ENCODE results near the gene EXOSC3.
"Not testable (repeated sequence)": the region's sequence is repeated elsewhere in the genome, so short reads cannot be mapped to it uniquely, and the experiment has no call there.

EXOSC3 gene

DNA sequence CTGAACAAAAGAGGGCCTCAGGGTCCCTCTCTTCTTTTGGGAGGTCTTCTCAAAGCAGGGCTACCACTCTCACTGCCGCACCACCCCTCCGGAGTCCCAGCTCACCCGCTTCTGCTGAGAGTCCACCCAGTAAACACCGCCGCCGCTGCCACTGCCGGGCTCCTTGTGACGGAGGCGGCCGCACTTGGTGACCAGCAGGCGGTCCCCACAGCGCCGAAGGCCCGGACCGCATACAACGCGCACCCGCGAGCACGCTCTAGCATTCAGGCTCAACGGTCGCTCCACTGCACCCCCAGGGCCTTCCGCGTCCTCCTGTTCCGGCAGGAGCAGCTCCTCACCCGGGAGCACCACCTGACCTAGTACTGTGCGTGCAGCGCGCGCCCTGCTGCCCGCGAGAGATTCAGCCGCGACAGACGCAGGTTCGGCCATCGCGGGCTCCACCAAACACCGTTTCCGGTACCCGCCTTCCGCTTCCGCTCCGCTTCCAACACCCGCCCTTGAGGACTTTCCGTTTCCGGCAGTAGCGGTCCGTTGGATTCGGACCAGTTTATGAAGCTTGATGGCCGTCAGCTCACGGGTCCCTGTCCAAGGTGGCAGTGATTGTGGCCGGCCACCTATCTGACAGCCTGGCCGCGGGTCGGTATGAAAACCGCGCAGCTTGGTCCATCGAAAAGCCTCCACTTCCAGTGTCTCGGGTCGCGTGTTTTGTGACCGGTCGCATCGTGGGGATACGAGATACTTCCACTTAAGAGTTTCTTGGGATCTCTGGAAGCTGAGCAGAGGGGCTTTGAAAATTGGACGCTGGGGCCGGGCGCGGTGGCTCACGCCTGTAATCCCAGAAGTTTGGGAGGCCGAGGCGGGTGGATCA is at the start of gene EXOSC3:
Gene EXOSC3 (minus strand): TSS at position 449 of the 868 bp plus-strand sequence. CDS start 20 bp downstream, at position 429.
- peak; percentile 66 to 83 for DNase-seq (ENCODE audit: low read depth in 2 of 2)

DNA sequence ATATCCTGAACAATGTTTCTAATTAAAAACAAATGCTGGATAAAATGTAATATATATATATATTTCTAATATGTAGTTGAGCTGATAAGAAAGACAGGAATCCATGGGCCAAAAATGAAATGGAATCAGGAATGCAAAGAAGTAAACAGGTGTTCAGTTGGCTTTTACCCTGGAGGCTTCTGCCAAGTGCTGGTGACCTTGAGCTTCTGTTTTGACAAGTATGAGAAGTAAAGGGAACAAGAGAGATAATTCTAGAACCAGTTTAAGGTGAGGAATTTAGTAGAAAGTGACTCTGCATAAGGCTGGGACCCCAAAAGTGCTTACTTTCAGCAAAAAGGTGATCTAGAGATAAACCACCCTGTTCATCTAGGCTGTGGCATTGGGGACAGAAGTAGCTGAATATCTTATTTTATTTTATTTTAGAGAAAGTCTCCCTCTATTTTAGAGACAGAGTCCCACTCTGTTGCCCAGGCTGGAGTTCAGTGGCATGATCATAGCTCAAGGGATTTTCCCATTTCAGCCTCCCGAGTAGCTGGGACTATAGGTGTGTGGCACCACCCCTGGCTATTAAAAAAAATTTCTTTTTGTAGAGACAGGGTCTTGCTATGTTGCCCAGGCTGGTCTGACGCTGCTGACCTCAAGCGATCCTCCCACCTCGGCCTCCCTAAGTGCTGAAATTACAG is 42.8 kb upstream of the EXOSC3 start:
- no peak for DNase-seq (ENCODE audit: low read depth in 2 of 2)

DNA sequence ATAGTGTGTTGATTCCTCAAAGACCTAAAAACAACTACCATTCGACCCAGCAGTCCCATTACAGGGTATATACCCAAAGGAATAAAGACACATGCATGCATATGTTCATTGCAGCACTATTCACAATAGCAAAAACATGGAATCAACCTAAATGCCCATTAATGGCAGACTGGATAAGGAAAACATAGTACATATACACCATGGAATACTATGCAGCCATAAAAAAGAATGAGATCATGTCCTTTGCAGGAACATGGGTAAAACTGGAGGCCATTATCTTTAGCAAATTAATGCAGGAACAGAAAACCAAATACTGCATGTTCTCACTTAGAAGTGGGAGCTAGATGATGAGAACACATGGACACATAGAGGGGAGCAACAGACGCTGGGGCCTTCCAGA is 40.3 kb upstream of the EXOSC3 start:
- DNase-seq (ENCODE audit: low read depth in 2 of 2): not testable (repeated sequence)

DNA sequence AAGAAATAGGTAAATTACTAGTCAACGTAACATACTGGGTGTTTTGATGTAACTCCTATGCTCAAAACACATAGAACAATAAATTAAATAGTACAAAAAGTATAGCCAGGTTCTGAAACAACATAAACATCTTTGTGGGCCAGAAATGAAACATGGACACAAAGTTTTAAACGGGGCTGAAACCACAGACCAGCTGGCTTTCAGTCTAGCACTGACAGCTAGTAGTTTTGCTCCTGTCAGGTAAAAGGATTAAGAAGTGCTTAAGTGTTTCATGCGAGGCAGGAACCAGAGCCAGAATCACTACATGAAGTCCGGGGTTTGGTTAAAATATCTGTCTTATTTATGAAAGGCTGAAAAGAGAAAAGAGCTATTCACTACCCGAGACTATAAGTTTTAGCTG is 35.3 kb upstream of the EXOSC3 start:
- DNase-seq (ENCODE audit: low read depth in 2 of 2): no peak

DNA sequence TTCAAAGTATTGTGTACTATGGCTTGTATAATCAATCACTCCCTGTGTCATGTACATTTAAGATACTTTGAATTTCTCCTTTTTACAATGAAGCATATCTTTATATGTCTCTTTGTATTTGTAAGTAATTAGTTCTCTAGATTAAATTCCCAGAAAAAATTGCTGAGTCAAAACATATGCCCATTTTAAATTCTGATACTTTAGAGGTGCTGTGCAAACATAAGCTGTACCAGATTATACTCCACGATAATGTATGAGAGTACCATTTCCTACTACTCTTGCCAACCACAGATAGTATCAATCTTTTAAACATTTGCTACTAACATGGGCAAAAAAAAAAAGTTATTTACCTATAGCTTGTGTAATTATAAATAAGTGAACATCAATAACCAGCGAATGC is 34.0 kb upstream of the EXOSC3 start:
- no peak for DNase-seq (ENCODE audit: low read depth in 2 of 2)

DNA sequence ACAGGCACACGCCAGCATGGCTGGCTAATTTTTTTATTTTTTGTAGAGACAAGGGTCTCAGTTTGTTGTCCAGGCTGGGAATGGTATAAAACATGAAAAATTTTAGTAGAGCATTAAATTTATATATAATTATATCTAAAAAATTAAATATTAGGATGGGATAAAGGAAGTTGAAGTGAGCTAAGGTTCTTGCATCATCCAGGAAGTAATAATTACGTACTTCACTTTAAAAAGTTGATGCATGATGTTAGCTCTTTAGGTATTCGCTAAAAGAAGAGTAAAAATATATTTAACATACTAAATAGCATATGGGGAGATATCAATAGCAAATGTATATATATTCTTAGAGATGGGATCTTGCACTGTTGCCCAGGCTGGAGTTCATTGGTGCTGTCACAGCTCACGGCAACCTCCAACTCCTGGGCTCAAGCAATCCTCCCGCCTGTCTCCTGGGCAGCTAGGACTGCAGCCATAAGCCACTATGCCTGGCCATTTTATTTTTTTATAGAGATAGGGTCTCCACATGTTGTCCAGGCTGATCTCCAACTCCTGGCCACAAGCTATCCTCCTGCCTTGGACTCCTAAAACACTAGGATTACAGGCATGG is 28.0 kb upstream of the EXOSC3 start:
- DNase-seq (ENCODE audit: low read depth in 2 of 2): no peak

DNA sequence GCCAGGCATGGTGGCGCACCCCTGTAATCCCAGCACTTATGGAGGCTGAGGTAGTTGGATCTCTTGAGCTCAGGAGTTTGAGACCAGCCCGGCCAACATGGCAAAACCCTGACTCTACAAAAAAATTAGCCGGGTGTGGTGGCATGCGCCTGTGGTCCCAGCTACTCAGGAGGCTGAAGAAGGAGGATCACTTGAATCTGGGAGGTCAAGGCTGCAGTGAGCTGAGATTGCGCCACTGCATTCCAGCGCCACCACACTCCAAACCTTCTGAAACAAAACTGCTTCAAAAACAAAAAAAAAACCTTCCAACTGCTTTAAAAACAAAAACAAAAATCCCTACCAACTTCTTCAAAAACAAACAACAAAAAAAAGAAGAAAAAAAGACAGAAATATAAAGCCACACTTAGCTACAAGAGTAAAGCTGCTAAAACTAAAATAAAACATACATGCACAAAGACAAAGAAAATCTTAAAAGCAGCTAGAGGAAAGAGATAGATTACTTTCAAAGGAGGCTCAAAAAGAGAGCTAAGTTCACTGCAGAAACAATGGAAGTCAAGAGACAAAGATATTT is 27.1 kb upstream of the EXOSC3 start:
- DNase-seq (ENCODE audit: low read depth in 2 of 2): no peak

DNA sequence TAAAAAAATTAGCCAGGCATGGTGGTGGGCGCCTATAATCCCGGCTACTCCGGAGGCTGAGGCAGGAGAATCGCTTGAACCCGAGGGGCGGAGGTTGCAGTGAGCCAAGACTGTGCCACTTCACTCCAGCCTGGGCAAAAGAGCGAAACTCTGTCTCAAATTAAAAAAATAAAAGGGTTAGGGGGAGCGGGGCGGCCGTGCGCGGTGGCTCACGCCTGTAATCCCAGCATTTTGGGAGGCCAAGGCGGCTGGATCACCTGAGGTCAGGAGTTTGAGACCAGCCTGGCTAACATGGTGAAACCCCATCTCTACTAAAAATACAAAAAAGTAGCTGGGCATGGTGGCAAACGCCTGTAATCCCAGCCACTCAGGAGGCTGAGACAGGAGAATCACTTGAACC is 24.8 kb upstream of the EXOSC3 start:
- DNase-seq (ENCODE audit: low read depth in 2 of 2): not testable (repeated sequence)

DNA sequence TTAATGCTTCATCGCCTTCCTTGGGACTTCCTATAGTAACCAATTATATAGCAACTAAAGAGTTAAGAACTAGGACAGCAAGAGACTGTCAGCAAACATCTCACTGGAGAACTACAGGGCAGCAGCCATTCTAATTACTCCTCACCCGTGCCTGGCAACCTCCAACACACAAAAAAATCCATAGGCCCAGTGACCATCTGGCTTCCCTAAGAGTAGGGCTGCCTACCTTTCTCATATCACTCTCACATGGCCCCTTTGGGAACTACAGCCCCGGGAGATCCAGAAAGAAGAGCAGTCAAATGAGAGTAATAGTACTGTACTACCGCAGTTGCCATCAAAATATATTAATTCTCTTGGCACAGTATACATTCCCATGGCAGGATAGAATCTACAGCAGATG is 21.4 kb upstream of the EXOSC3 start:
- no peak for DNase-seq (ENCODE audit: low read depth in 2 of 2)

DNA sequence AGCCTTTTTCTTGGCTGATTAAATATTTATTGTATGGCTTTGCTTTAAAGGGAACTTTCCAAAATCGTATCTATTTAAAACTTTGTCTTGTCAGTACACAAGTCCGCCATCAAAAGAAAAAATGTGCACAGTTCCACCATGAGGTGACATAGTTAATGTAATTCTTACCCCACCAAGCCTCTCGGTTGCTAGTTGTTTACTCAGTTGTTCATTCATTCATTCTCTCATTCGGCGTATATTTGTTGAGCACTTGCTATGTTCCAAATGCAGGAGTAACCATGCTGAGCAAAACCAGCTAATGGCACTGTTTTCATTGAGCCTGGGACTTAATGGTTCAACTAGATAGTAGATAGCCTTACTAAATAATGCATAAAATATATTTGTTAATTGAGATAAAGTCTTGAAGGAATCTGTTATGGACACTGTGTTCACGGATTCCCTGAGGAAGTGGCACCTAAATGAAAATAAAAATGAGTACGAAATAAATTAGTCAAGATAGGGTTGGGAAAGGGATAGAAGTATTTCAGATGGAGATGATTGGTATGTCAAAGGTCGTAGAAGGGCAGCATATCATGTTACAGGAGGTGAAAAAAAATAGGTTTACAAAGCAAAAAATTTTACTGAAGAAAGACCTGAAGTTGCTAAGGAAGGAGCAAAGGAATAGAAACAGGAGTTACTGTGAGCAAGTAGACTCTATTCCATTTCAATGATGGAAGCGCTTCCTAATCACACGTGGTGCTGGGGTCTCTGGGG is 17.3 kb upstream of the EXOSC3 start:
- no peak for DNase-seq (ENCODE audit: low read depth in 2 of 2)

DNA sequence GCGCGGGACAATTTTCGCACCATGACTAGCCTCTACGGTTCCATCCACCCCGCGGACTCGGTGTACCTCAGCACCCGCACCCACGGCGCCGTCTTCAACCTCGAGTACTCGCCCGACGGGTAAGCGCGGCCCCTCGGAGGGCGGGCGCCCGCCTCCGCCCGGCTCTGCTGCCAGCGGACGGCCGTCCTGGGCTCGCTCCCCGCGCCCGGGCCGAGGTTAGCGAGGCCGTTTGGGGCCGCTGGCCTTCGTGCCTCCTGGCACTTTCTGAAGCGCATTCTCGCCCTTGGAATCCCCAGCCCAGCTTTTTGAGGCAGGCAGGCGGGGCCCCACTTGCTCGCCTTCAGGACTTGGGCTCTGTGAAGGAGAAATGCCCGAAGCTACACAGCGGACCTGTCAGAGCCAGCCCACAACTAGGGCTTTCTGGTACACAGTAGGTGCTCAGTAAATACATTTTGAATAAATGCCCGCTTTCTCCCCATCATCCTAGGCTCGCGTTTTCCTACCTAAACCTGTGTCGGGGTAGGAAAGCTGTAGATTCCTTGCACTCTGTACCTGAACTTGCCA is 16.5 kb upstream of the EXOSC3 start:
- no peak for DNase-seq (ENCODE audit: low read depth in 2 of 2)

DNA sequence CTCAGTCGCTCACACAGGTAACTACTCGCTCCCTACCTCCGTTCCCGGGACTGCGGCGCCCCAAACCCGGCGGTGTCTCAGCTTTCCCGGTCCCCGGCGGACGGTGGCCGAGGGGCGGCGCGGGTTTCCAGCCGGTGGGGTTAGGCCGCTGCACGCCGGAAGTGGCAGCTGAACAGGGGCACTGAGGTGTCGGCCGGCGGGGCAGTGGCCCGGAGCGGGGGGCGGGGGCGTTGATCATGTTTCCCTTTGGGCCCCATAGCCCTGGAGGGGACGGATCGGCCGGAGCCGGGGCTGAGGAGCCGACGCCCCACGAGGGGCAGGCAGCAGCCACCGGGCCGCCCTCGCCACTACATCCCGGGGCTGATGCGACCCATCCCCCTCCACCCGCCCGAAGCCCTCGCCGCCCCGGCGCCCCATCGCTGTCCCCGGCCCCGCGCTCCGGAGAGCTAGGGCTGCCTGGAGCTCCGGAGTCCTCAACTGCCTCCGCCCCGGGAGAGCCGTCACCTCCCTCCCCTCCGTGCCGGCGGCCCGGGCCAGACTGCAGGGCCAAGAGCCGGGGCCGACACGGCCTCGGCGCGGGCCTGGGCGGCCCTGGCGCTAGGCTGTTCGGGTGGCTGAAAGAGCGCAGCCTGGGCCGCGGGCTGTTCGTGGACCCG is 15.9 kb upstream of the EXOSC3 start, which contains the start of gene DCAF10:
Gene DCAF10 (plus strand): TSS at position 167 of the 656 bp plus-strand sequence. CDS start 70 bp downstream, at position 237.
- DNase-seq (ENCODE audit: low read depth in 2 of 2): peak; percentile 80 to 81

DNA sequence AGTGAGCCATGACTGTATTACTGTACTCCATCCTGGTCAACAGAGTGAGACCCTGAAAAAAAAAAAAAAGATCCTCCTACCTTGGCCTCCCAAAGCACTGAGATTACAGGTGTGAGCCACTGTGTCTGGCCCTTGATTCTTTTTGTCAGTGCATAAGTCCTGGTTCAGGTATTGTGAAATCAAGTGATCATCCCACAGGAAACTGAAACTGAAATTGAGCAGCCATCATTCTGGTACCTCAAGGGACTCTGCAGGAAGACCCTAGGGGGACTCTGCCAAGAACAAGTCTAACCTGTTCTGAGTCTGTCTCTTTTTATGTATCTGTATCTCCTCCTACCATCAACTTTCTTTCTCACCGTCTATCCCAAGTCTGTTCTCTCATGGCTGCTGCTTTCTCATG is 13.8 kb upstream of the EXOSC3 start:
- no peak for DNase-seq (ENCODE audit: low read depth in 2 of 2)

DNA sequence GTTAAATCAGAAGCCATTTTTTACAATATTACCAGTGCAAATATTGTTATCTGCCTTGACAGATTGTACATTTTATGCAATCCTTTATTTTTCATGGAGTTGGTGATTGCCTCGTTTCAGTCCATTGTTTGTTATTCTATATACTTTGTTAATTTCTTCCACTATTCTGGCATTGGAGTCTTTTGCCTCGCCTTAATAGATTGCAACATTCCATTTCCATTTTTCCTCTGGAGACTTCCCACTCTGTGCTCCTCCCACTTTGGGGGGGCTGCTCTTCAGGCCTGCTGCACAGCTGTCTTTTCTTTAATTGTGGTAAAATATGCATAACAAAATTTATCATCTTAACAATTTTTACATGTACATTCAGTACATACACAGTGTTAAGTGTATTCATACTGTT is 11.4 kb upstream of the EXOSC3 start:
- no peak for DNase-seq (ENCODE audit: low read depth in 2 of 2)

DNA sequence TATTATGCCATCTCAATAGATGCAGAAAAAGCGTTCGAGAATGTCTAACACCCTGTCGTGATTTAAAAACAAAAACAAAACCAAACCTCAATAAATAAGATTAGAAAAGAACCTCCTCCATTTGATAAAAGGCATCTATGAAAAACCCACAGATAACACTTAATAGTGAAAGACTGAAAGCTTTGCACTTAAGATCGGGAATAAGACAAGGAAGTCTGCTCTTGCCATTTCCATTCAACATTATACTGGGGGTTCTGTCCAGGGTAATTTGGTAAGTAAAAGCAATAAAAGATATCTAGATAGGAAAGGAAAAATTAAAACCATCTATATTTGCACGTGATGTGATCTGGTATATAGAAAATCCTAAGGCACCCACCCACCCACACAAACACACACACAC is 7.3 kb upstream of the EXOSC3 start:
- DNase-seq (ENCODE audit: low read depth in 2 of 2): no peak

DNA sequence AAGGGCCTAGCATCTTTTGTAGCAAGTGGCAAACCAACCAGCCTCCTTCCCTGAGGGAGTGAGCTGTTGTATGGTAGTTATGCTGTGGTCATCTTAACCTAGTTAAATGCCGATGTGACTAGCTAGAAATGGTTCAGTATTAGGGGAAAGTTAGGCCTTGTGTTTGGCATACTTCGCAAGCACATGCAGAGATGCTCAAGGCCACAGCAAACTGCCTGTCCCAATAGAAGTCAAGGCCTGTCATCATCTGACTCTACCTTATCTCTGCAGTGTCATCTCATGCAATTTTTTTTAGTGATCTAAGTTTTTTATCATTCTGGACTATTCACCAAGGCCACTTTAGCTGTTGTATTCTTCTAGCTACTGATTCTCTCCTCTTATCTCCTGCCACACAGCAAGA is 5.2 kb upstream of the EXOSC3 start:
- no peak for DNase-seq (ENCODE audit: low read depth in 2 of 2)

DNA sequence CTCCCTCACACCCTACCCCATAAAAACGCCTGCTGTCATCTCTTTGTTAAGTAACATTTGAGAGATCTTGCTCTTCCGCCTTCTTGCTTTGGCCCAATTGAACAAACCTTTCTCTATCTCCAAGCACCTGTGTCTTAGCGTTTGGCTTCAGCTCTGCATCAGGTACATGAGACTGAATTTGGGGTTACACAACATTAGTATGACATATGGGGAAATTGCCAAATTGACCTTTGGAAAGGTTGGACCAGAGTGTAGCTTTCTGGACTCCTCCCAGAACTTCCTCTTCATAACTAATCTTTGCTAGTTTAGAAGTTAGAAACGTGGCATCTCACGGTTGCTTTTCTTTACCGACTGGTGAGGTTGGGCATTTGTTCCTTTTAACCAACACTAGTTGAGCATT is 3.5 kb upstream of the EXOSC3 start:
- no peak for DNase-seq (ENCODE audit: low read depth in 2 of 2)

DNA sequence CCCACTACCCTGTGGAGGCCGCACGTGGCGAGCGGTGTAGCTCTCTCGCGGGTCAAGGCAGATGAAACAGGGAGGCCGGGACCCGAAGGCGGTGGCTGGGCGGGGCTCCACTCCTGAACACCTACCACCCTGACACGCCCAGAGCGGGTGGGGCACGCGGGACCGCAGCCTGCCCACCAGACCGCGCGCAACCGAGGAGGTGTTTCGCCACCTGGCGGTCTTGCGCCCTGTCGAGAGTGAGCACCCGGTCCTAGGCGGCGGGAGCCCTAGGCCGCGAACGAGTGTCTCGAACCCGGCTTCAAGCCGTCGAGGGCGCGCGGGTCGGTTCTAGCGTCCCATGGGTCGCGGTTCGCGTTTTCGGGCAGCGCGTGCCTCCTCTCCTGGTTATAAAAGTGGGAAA is 2.2 kb upstream of the EXOSC3 start:
- no peak for DNase-seq (ENCODE audit: low read depth in 2 of 2)

DNA sequence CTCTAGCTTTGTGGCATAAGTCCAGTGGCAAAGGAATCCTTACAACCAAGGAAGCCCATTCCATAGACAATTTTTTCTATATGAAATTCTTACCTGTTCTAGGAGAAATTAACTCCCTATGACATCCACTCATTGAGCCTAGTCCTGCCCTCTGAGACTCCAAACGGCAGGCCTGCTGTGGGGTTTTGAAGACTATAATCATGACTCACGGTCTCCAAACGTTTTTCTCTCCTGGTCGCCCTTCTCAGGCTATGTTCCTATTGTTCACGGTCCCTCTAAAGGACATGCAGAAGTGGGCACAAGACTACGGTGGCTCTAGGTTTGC is 611 bp downstream of the EXOSC3 start:
- DNase-seq (ENCODE audit: low read depth in 2 of 2): no peak

DNA sequence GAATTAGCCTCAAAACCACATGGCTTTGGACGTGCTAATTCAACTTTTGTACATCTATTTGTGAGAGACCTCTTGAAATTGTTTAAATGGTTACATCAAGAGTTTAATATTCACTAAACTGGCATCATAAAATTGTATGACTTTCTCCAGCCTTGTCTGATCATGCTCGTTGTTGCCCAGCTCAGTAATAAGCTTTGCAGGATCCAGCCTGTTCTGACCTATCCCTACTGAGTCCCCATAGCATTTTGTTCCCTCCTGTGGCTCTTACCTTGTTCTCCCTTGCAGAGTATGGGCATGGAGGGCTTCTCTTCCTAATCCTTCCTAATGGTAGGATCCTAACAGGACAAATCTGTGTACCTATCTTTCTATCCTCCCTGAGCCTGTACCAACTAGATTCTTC is 6.3 kb downstream of the EXOSC3 start:
- DNase-seq (ENCODE audit: low read depth in 2 of 2): no peak

DNA sequence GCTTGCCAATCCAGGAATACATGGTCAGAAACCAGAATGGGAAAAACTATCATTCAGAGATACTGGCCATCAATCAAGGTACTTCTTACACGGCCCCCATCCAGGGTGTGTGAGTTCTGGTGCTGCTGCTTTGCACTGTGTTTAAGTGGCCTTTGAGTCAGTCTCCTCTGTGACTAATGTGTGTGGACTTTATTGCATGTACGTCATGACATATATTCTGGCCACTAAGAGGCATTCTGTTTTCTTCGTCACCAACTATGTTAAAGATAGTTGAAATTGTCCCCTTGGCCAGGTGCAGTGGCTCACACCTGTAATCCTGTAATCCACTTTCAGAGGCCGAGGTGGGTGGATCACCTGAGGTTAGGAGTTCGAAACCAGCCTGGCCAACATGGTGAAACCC is 8.5 kb downstream of the EXOSC3 start:
- no peak for DNase-seq (ENCODE audit: low read depth in 2 of 2)
